H4 (cell line): ENCODE results near the gene CRAT. TPM values are rescaled to one million over a fixed set of nuclear protein-coding genes. Genes with fewer than 3 reads are reported as not detected.

ENCODE experiments used
- DNase-seq: peaks from one replicate; pipeline ENCODE4 v3.0.0-alpha.2; 2015; ENCODE audit warnings: low spot score
- total RNA-seq: library from RNA; depleted of rRNA; stranded (reverse); fragments of >200 nt; shearing (Covaris generic); gene quantifications from 2 replicates; pipeline ENCODE4 v1.2.3, GENCODE V29; 2014

Gene CRAT
- total RNA-seq, 1 experiment from 2014 or later = 21.2 TPM

- no peak for DNase-seq
Observed at GRCh38 chr9:129111528-129112151, 1.0 kb upstream of the CRAT start.

- no peak for DNase-seq
Observed at GRCh38 chr9:129109952-129110739, 447 bp downstream of the CRAT start.

GRCh38 chr9:129109537-129109903 lies 1.1 kb downstream of the CRAT start:
- DNase-seq = no peak

- DNase-seq = no peak
Observed at GRCh38 chr9:129108805-129109536, 1.6 kb downstream of the CRAT start.

GRCh38 chr9:129108083-129108804 lies 2.3 kb downstream of the CRAT start:
- no peak for DNase-seq

GRCh38 chr9:129107651-129108050 lies 2.9 kb downstream of the CRAT start:
- no peak for DNase-seq

- no peak for DNase-seq
Observed at GRCh38 chr9:129105857-129106694, 4.5 kb downstream of the CRAT start.

- no peak for DNase-seq
Observed at GRCh38 chr9:129104051-129104450, 6.5 kb downstream of the CRAT start.

GRCh38 chr9:129103595-129103965 lies 7.0 kb downstream of the CRAT start:
- no peak for DNase-seq

GRCh38 chr9:129102791-129103594 lies 7.6 kb downstream of the CRAT start:
- DNase-seq = peak; percentile 43

- no peak for DNase-seq
Observed at GRCh38 chr9:129102095-129102525, 8.5 kb downstream of the CRAT start.

- no peak for DNase-seq
Observed at GRCh38 chr9:129101279-129101678, 9.3 kb downstream of the CRAT start.

- DNase-seq = no peak
Observed at GRCh38 chr9:129100383-129101169, 10.0 kb downstream of the CRAT start.

GRCh38 chr9:129098328-129098727 lies 12.3 kb downstream of the CRAT start:
- DNase-seq = no peak

GRCh38 chr9:129097671-129098306 lies 12.8 kb downstream of the CRAT start:
- no peak for DNase-seq

GRCh38 chr9:129095908-129096307 lies 14.7 kb downstream of the CRAT start:
- no peak for DNase-seq

- DNase-seq = no peak
Observed at GRCh38 chr9:129095170-129095667, 15.4 kb downstream of the CRAT start.

GRCh38 chr9:129094387-129095169 lies 16.0 kb downstream of the CRAT start:
- DNase-seq = no peak
